Stimulated activated CD4-positive, alpha-beta T cell treated with anti-CD3 and anti-CD28 coated beads, Interleukin-2, amount 100 ng/mL, for 24 hours (primary cell): ENCODE measurements around the gene TGDS.

Experiments used
- DNase-seq, 2 donors: peaks; one replicate each; pipeline ENCODE4 v3.0.0-alpha.2; 2020

Gene TGDS

GRCh38 chr13:94598281-94598680 is 2.3 kb upstream of the TGDS start:
- DNase-seq = no peak

GRCh38 chr13:94596575-94596971 is 621 bp upstream of the TGDS start:
- DNase-seq = no peak

- DNase-seq = peak; percentile 44 to 52
Observed at GRCh38 chr13:94595001-94595949, 677 bp downstream of the TGDS start.

DNA sequence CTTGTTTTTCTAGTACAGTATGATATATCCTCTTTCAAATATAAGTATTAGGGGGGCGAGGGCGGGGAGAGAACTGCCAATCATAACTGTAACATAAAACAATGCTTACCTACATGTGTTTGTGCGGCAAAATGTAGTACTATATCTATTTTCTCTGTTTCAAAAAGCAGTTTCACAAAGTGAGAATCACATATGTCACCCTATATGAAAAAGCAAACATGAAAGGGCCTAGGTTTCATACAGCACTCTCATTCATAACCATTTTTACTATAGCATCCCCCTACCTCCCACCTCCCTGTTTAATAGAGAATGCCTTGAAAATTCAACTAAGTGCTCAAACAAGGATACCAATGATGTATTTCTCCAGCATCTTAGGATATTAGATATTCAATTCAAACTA is 5.2 kb downstream of the TGDS start:
- no peak for DNase-seq

GRCh38 chr13:94588541-94588940 is 7.4 kb downstream of the TGDS start:
- no peak for DNase-seq

- DNase-seq = no peak
Observed at GRCh38 chr13:94586371-94586770, 9.6 kb downstream of the TGDS start.

GRCh38 chr13:94585543-94586101 is 10.3 kb downstream of the TGDS start:
- no peak for DNase-seq

GRCh38 chr13:94583926-94584325 is 12.0 kb downstream of the TGDS start:
- no peak for DNase-seq

GRCh38 chr13:94579063-94579462 is 16.9 kb downstream of the TGDS start:
- no peak for DNase-seq

- no peak for DNase-seq
Observed at GRCh38 chr13:94569615-94570014, 26.3 kb downstream of the TGDS start.

DNA sequence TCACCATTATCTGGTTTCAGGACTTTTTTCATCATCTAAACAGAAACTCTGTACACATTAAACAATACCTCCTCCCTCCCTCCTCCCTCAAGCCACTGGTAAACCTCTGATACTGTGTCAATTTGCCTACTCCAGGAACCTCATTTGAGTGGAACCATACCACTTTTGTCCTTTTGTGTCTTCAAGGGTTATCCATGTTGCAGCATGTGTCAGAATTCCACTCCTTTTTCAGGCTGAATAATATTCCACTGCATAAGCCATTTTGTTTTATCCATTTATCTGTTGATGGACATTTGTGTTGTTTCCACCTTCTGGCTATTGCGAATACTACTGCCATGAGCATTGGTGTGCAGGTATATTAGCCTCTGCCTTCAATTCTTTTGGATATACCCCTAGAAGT is 27.5 kb downstream of the TGDS start:
- DNase-seq = no peak

- DNase-seq = no peak
Observed at GRCh38 chr13:94567581-94567980, 28.4 kb downstream of the TGDS start.

GRCh38 chr13:94561126-94561525 is 34.8 kb downstream of the TGDS start:
- no peak for DNase-seq

DNA sequence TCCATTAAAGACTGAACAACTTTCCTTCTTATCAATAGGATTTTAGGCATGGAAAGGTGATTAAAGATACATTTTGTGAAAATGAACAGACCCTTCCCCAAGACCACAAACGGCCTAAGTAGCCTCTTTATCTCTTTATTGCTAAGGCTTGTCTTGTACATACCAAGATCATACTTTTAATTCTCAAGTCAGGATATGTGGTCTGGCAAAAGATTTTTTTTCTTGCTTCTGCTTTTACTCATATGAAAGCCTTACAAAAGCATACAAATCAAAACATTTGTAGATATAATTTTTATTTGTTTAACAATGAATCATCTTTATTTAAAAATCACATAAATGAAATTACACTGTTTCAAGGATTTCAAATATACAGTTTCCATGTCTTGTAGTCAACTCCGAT is 35.8 kb downstream of the TGDS start:
- no peak for DNase-seq

GRCh38 chr13:94559222-94559795 is 36.6 kb downstream of the TGDS start:
- DNase-seq = no peak

DNA sequence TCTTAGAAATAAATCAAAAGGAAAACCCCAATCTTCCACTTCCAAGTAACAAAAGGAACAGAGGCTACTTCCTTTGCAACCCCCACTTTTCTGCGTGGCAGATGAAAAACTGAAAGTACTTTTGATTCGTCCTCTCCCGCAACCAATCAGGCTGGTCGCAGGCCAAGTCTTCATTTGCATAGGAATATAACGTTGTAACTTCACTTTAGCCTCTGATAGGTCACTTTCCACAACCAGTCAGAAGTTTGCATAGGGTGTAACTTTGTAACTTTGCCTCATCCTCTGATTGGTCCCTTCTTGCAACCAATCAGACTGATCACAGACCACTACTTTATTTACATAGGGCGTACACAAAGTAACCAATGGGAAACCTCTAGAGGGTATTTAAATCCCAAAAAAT is 37.2 kb downstream of the TGDS start:
- DNase-seq = no peak

GRCh38 chr13:94557684-94558235 is 38.2 kb downstream of the TGDS start:
- DNase-seq = no peak

DNA sequence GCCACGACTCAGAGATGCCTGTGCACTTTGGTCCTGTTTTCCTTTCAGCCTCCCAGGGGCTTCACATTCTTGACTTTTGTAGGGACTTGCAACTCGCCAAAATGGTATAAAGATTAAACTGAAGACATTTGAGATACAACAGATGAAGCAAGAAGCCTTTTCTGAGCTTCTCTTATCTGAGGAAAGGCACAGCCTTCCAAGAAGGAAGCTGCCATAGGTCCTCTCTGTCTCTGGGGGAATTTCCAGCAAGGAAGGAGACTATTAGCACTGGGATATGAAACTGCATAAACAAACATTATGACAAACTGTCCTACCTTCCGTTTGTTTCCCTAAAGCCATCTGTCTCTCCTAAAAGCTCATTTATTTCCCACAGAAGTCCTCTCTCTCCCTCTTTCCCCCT is 39.3 kb downstream of the TGDS start:
- DNase-seq = no peak

GRCh38 chr13:94556041-94556440 is 39.9 kb downstream of the TGDS start:
- DNase-seq = no peak

GRCh38 chr13:94553766-94554165 is 42.2 kb downstream of the TGDS start:
- DNase-seq = no peak

GRCh38 chr13:94552095-94552494 is 43.9 kb downstream of the TGDS start:
- DNase-seq = no peak

DNA sequence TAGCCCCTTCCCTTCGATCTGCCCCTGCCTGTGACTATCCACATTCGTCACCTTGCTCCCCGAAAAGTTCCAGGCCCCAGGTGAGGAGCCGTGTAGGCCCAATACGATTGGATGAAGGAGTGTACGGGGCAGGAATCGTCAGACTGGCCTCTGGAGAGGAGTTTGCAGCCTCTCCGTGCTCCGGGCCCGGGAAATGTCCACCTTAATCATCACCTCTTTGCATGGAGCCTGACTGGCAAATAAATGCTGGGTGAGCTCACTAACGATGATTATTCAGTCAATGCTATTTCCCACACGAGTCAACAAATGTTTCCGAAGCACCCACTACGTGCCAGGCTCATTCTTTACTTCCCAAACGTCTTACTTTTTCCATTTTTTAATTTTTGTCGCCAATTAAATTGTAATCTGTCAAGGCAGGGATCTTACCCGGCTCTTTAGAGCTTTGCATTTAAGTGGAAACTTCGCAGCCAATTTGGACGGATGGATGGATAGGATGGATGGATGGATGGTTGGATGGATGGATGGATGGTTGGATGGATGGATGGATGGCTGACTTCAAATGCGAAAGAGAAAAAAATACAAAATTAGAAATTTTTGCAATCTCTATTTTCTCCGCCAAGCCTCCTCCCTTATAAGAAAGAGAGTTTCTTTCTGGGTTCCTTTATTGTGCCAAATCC is 45.8 kb downstream of the TGDS start:
- DNase-seq = no peak
